ENCODE results near the gene ATP2B2. TPM values are rescaled to one million over a fixed set of nuclear protein-coding genes. Genes with fewer than 3 reads are reported as not detected.

ATP2B2 gene
- total and polyA plus RNA-seq, 9 of the 15 experiments (the other 6 are each of a cell fraction or from before 2014, with no cell fraction given): 0.06 TPM; not detected in 8

DNA sequence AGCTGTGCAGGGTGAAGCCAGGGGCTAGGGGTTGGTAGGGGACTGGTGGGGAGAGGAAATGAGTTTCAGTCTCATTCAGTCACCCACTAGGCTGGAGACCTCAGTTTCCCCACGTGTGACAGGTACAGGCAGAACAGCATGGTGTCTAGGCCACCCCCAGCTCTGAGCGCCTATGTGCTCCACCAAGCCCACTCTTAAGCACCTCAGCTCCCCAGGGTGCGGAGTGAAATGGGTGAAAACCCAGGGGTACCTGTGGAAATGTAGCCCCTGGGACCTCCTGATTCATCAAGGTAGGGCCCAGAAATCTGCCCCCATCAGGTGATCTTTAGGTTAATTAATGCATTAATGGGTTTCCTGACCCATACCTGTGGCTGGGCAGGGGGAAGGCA, 3.7 kb downstream of the ATP2B2 start:
- Histone ChIP-seq H4K20me1 (replicated peaks; ENCODE audit: control insufficient read depth, insufficient read depth, low read length) (peaks cover 19% of the 10 kb centered on the region), H3K27ac (ENCODE audit: extremely low read depth, low read depth, low read length) (no peak overlapping the region), H3K4me1 (replicated peaks in 1 of 2; ENCODE audit: control insufficient read depth in 2 of 2, insufficient read depth in 2 of 2, low read length in 2 of 2) (peaks cover 0 to 3% of the 10 kb centered on the region in 2 experiments; a peak in 1 of 5 replicates), H3K4me2 (ENCODE audit: insufficient read depth, low read length) (no peak overlapping the region), H3K9me1 (ENCODE audit: control insufficient read depth, insufficient read depth, low read length) (no peaks in the 10 kb centered on the region), H3K9ac (ENCODE audit: insufficient read depth in 1 of 2, low read depth in 2 of 2, low read length in 2 of 2) (no peak overlapping the region), H3K4me3 (no peak overlapping the region), H3K9me3 (replicated peaks; ENCODE audit: control insufficient read depth, insufficient read depth, low read depth, low read length) (no peaks in the 10 kb centered on the region), H3K36me3 (ENCODE audit: control insufficient read depth, insufficient read depth, low read length) (no peaks in the 10 kb centered on the region), H3K27me3 (ENCODE audit: control insufficient read depth in 2 of 2, insufficient read depth in 2 of 2, low read length in 2 of 2) (peaks cover 46 to 77% of the 10 kb centered on the region in 2 experiments), H2AFZ (ENCODE audit: low read depth, low read length) (no peak overlapping the region), H3K79me2 (ENCODE audit: control insufficient read depth, insufficient read depth, low read length) (no peaks in the 10 kb centered on the region)
- BruUV-seq (replicated peaks): no TSS peak
- ATAC-seq: no peak
- FAIRE-seq: no peak
- ChIA-PET CTCF (ENCODE audit: low intra/inter-chr PET ratio) (no interaction called here), POLR2A (interaction anchor here (0.7 to 1.3 kb wide), 3 partner anchors 9 to 50 kb away, joined by 3 read pairs; no protein-coding TSS in a partner anchor)
- WGBS (ENCODE audit: insufficient coverage, low coverage, missing lambda C conversion rate): 0% methylated on average over 3 of the region's 3 CpGs
- TF ChIP-seq, protein P1, sequence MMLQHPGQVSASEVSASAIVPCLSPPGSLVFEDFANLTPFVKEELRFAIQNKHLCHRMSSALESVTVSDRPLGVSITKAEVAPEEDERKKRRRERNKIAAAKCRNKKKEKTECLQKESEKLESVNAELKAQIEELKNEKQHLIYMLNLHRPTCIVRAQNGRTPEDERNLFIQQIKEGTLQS (IDR thresholded peaks at IDR 0.05): no peak
- TF ChIP-seq, protein P1 (CRISPR knock-in tag; conservative IDR thresholded peaks at IDR 0.05): no peak
- TF ChIP-seq DIDO1 (tag; IDR thresholded peaks at IDR 0.05; ENCODE audit: low read depth): no peak
- TF ChIP-seq TRIM28 (IDR thresholded peaks at IDR 0.05): no peak
- TF ChIP-seq SIN3B (IDR thresholded peaks at IDR 0.05; ENCODE audit: low read depth): no peak
- no peak for TF ChIP-seq ZNF561 (CRISPR knock-in tag; conservative IDR thresholded peaks at IDR 0.05)
- no peak for TF ChIP-seq SNIP1 (IDR thresholded peaks at IDR 0.05; ENCODE audit: low read depth)
- TF ChIP-seq ZNF143 (CRISPR knock-in tag; IDR thresholded peaks at IDR 0.05): no peak
- no peak for TF ChIP-seq ZKSCAN1 (IDR thresholded peaks at IDR 0.05; ENCODE audit: low read depth, low read length)
- no peak for TF ChIP-seq JUN (IDR thresholded peaks at IDR 0.05; ENCODE audit: borderline replicate concordance, low read depth, low read length)
- no peak for TF ChIP-seq JUN (CRISPR knock-in tag; IDR thresholded peaks at IDR 0.05; ENCODE audit: borderline replicate concordance)
- no peak for TF ChIP-seq SPI1 (IDR thresholded peaks at IDR 0.05; ENCODE audit: borderline replicate concordance, low read depth, low read length)
- TF ChIP-seq ZNF184 (CRISPR knock-in tag; IDR thresholded peaks at IDR 0.05): no peak
- TF ChIP-seq NR2C2 (CRISPR knock-in tag; IDR thresholded peaks at IDR 0.05): no peak
- TF ChIP-seq NR2C2 (tag; IDR thresholded peaks at IDR 0.05): no peak
- TF ChIP-seq, protein P2, sequence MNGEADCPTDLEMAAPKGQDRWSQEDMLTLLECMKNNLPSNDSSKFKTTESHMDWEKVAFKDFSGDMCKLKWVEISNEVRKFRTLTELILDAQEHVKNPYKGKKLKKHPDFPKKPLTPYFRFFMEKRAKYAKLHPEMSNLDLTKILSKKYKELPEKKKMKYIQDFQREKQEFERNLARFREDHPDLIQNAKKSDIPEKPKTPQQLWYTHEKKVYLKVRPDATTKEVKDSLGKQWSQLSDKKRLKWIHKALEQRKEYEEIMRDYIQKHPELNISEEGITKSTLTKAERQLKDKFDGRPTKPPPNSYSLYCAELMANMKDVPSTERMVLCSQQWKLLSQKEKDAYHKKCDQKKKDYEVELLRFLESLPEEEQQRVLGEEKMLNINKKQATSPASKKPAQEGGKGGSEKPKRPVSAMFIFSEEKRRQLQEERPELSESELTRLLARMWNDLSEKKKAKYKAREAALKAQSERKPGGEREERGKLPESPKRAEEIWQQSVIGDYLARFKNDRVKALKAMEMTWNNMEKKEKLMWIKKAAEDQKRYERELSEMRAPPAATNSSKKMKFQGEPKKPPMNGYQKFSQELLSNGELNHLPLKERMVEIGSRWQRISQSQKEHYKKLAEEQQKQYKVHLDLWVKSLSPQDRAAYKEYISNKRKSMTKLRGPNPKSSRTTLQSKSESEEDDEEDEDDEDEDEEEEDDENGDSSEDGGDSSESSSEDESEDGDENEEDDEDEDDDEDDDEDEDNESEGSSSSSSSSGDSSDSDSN (IDR thresholded peaks at IDR 0.05; ENCODE audit: borderline replicate concordance in 1 of 2, low read depth in 2 of 2, low read length in 2 of 2): no peak
- TF ChIP-seq, protein P3, sequence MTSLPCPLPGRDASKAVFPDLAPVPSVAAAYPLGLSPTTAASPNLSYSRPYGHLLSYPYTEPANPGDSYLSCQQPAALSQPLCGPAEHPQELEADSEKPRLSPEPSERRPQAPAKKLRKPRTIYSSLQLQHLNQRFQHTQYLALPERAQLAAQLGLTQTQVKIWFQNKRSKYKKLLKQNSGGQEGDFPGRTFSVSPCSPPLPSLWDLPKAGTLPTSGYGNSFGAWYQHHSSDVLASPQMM (CRISPR knock-in tag; IDR thresholded peaks at IDR 0.05): no peak
- TF ChIP-seq, protein P4, sequence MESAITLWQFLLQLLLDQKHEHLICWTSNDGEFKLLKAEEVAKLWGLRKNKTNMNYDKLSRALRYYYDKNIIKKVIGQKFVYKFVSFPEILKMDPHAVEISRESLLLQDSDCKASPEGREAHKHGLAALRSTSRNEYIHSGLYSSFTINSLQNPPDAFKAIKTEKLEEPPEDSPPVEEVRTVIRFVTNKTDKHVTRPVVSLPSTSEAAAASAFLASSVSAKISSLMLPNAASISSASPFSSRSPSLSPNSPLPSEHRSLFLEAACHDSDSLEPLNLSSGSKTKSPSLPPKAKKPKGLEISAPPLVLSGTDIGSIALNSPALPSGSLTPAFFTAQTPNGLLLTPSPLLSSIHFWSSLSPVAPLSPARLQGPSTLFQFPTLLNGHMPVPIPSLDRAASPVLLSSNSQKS (CRISPR knock-in tag; IDR thresholded peaks at IDR 0.05): no peak
- intact Hi-C loops (cut with micrococcal nuclease) (no loop called here), in situ Hi-C loops (cut with MboI) (no loop called here)
- no peak for DNase-seq (ENCODE audit: extremely low read depth in 1 of 4, low spot score in 3 of 4)
